Measurements from ENCODE around the gene DAB2.

GRCh38 chr5:39439582-39440162 lies 14.9 kb upstream of the DAB2 start:
- TF ChIP-seq CTCF (IDR thresholded peaks at IDR 0.05) (no peak), POLR2A (IDR thresholded peaks at IDR 0.05) (no peak), POLR2AphosphoS5 (IDR thresholded peaks at IDR 0.05) (no peak)
